HT1080 (cell line): ENCODE measurements around the gene RSAD2. TPM values are rescaled to one million over a fixed set of nuclear protein-coding genes. Genes with fewer than 3 reads are reported as not detected.
"Not testable (repeated sequence)": the region's sequence is repeated elsewhere in the genome, so short reads cannot be mapped to it uniquely, and the experiment has no call there.

Experiments used
- DNase-seq: peaks from one replicate; pipeline ENCODE4 v3.0.0-alpha.2; 2015; ENCODE audit warnings: low read depth
- total RNA-seq: library from RNA; depleted of rRNA; stranded (reverse); fragments of >200 nt; shearing (Covaris generic); gene quantifications from 2 replicates; pipeline ENCODE4 v1.2.3, GENCODE V29; 2014

RSAD2 gene
- total RNA-seq, 1 experiment from 2014 or later: not detected

GRCh38 chr2:6926071-6926732 lies 48.6 kb downstream of the RSAD2 start:
- no peak for DNase-seq

- DNase-seq: no peak
These were observed 49.6 kb downstream of the RSAD2 start for GRCh38 chr2:6927186-6927585.

- no peak for DNase-seq
These were observed 50.2 kb downstream of the RSAD2 start for GRCh38 chr2:6927753-6928152.

- no peak for DNase-seq
These were observed 50.9 kb downstream of the RSAD2 start for GRCh38 chr2:6928452-6928851.

GRCh38 chr2:6929196-6929819 lies 51.7 kb downstream of the RSAD2 start:
- peak; percentile 49 for DNase-seq

GRCh38 chr2:6930923-6931647 lies 53.5 kb downstream of the RSAD2 start:
- DNase-seq: no peak

- no peak for DNase-seq
These were observed 54.2 kb downstream of the RSAD2 start for GRCh38 chr2:6931753-6932152.

GRCh38 chr2:6932206-6932605 lies 54.6 kb downstream of the RSAD2 start:
- DNase-seq: no peak

GRCh38 chr2:6932828-6933227 lies 55.3 kb downstream of the RSAD2 start:
- DNase-seq: no peak

- DNase-seq: no peak
These were observed 56.3 kb downstream of the RSAD2 start for GRCh38 chr2:6933911-6934310.

- DNase-seq: no peak
These were observed 56.8 kb downstream of the RSAD2 start for GRCh38 chr2:6934345-6934744.

- no peak for DNase-seq
These were observed 57.4 kb downstream of the RSAD2 start for GRCh38 chr2:6934758-6935651.

GRCh38 chr2:6935652-6936020 lies 58.1 kb downstream of the RSAD2 start:
- not testable (repeated sequence) for DNase-seq

- no peak for DNase-seq
These were observed 59.6 kb downstream of the RSAD2 start for GRCh38 chr2:6937157-6937556.

- no peak for DNase-seq
These were observed 60.0 kb downstream of the RSAD2 start for GRCh38 chr2:6937582-6937981.

GRCh38 chr2:6939071-6939470 lies 61.5 kb downstream of the RSAD2 start:
- DNase-seq: no peak

GRCh38 chr2:6940820-6941219 lies 63.2 kb downstream of the RSAD2 start:
- DNase-seq: no peak

- no peak for DNase-seq
These were observed 63.9 kb downstream of the RSAD2 start for GRCh38 chr2:6941299-6942046.

- no peak for DNase-seq
These were observed 65.3 kb downstream of the RSAD2 start for GRCh38 chr2:6942848-6943247.

- DNase-seq: no peak
These were observed 65.9 kb downstream of the RSAD2 start for GRCh38 chr2:6943523-6943922.

GRCh38 chr2:6943971-6944370 lies 66.4 kb downstream of the RSAD2 start:
- no peak for DNase-seq
